Measurements from ENCODE around the gene LAMP5. TPM values are rescaled to one million over a fixed set of nuclear protein-coding genes. Genes with fewer than 3 reads are reported as not detected.

The LAMP5 gene
- total RNA-seq, 6 experiments from 2014 or later = not detected

DNA sequence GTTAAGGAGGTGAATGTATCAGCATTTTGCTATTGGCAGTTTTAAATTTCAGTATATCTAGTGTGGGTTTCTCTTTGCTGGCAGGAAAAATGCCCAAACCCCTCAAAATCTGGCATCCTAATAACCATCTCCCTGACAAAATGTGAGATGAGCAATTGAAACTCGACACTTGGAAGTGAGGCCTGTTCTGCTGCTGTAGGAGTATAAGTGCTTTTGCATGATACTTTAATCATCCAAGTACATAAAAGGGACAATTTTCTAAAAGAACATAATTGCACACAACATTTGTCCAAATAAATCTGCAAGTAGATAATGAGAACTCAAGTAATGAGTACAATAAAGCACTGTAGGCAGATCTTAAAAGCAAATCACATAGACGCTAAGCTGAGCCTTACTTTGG, 36.5 kb downstream of the LAMP5 start:
- H3K27me3 Mint-ChIP-seq (ENCODE audit: insufficient read depth) = peaks cover 6% of the 10 kb centered on the region; the same call in 1 of the 2 replicates
- no peaks in the 10 kb centered on the region for H3K36me3 Mint-ChIP-seq (ENCODE audit: low read depth)
- DNase-seq = no peak
- no peak overlapping the region for H3K27ac Mint-ChIP-seq
- no peaks in the 10 kb centered on the region for H3K4me1 Mint-ChIP-seq (ENCODE audit: low read depth)
- no peaks in the 10 kb centered on the region for H3K9me3 Mint-ChIP-seq
- H3K4me3 Mint-ChIP-seq = no peak overlapping the region
- TF ChIP-seq, protein P1, sequence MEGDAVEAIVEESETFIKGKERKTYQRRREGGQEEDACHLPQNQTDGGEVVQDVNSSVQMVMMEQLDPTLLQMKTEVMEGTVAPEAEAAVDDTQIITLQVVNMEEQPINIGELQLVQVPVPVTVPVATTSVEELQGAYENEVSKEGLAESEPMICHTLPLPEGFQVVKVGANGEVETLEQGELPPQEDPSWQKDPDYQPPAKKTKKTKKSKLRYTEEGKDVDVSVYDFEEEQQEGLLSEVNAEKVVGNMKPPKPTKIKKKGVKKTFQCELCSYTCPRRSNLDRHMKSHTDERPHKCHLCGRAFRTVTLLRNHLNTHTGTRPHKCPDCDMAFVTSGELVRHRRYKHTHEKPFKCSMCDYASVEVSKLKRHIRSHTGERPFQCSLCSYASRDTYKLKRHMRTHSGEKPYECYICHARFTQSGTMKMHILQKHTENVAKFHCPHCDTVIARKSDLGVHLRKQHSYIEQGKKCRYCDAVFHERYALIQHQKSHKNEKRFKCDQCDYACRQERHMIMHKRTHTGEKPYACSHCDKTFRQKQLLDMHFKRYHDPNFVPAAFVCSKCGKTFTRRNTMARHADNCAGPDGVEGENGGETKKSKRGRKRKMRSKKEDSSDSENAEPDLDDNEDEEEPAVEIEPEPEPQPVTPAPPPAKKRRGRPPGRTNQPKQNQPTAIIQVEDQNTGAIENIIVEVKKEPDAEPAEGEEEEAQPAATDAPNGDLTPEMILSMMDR (IDR thresholded peaks at IDR 0.05) = no peak

DNA sequence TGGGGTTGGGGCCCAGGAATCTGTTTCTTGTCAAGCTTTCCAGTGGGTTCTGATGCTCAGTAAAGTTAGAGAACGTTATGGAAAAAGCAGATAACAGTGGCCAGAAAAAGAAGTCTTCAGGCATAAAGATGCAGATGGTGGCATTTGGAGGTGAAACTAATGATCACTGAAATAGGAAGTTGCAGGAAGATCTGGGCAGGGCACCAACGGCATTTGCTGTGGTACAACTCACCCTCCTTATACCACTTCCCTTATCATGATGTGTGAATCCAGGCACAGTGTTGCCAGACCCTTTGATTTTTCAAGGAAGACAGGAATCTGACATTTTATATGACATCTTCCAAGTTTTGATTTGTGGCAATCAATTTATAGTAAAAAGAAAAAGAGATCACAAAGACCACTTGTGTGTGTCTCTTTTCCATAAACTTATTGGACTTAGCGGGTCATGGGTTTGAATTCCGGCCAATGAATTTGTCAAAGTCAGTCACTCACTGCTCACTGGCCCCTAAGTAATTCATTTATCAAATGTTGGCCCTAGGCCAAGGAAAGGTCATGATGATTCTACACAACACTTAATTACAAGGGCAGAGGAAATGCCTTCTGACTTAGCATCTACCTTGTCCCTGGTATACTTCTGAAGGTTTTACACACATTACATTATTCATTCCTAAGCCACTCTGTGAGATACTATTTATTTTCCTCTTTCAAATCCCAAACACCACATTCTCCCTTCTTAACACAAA, 37.6 kb downstream of the LAMP5 start:
- H3K27ac Mint-ChIP-seq = no peak overlapping the region
- no peaks in the 10 kb centered on the region for H3K36me3 Mint-ChIP-seq (ENCODE audit: low read depth)
- DNase-seq = no peak
- H3K4me1 Mint-ChIP-seq (ENCODE audit: low read depth) = no peaks in the 10 kb centered on the region
- no peaks in the 10 kb centered on the region for H3K9me3 Mint-ChIP-seq
- TF ChIP-seq, protein P1 (IDR thresholded peaks at IDR 0.05) = no peak
- peaks cover 4% of the 10 kb centered on the region; the same call in 1 of the 2 replicates for H3K27me3 Mint-ChIP-seq (ENCODE audit: insufficient read depth)
- no peak overlapping the region for H3K4me3 Mint-ChIP-seq

DNA sequence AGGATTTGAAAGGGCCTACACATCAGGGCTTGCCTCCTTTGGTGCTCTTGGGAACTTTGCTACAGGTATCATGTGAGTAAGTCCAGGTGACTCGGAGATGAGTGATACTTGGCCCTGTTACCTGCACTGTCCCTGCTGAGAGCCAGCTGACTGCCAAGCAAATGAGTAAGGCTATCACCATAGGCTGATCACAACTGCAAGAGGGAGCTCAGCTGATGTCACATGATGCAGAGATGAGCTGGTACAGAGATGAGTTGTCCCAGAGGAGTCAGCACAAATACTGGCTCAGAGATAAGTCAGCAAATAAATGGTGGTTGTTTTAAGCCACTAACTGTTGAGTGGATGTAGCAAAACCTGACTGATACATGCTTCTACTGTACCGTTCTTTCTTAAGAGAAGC, 41.4 kb downstream of the LAMP5 start:
- peak; percentile 26 for DNase-seq
- H3K27me3 Mint-ChIP-seq (ENCODE audit: insufficient read depth) = peaks cover 2% of the 10 kb centered on the region; the same call in 1 of the 2 replicates
- H3K27ac Mint-ChIP-seq = no peak overlapping the region
- TF ChIP-seq, protein P1 (IDR thresholded peaks at IDR 0.05) = no peak
- H3K4me1 Mint-ChIP-seq (ENCODE audit: low read depth) = no peaks in the 10 kb centered on the region
- no peak overlapping the region for H3K4me3 Mint-ChIP-seq
- H3K9me3 Mint-ChIP-seq = no peaks in the 10 kb centered on the region
- H3K36me3 Mint-ChIP-seq (ENCODE audit: low read depth) = no peaks in the 10 kb centered on the region

DNA sequence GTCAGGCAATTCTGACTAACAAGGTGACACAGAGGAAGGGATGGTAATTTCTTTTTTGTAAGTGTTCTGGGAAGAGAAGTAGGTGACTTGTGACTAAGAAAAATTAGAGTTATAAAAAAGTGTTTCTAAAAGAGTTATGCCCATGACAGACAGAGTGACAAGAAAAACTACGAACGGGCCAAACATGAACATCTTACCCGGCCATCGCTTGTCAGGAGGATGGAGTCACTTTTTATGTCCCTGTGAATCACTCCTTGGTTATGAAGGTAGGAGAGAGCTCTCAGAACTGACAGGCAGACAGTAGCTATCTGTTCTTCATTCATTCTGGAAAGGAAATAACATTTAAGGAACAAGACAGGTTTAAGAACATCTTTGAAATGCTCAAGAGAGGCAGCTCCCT, 43.0 kb downstream of the LAMP5 start:
- no peak overlapping the region for H3K4me3 Mint-ChIP-seq
- no peaks in the 10 kb centered on the region for H3K9me3 Mint-ChIP-seq
- TF ChIP-seq, protein P1 (IDR thresholded peaks at IDR 0.05) = no peak

DNA sequence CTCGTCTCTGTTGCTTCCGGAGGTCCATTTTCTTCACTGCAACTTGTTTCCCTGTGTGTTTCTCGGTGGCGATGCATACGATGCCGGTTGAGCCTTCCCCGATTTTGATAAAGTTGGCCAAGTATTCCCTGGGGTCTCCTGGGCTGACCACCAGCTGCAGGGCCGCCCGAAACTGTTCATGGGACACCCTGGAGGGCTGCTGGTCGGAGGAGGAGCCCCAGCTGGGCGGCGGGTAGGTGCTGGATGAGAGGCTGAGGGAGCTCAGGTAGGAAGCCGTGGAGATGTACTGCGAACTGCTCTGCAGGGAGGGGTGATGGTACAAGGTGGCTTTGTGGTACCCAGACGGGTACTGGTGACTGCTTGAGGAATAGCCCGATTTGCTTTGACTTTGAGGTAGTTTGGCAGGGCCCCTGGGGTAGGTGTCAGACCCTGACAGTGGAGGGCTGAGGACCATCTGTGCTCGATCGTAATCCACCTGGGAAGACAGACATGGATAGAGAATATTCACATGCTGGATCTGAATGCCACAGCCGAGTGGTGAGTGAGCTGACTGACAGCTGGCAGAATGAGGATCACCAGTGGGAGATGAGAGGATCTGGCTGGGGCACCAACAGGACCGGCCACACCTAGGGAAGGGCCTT, 51.6 kb downstream of the LAMP5 start:
- TF ChIP-seq, protein P1 (IDR thresholded peaks at IDR 0.05) = no peak
- Mint-ChIP-seq H3K27ac (no peak overlapping the region), H3K36me3 (ENCODE audit: low read depth) (no peaks in the 10 kb centered on the region), H3K9me3 (no peaks in the 10 kb centered on the region), H3K4me1 (ENCODE audit: low read depth) (no peaks in the 10 kb centered on the region), H3K27me3 (ENCODE audit: insufficient read depth) (peaks cover 8% of the 10 kb centered on the region), H3K4me3 (no peak overlapping the region)
- DNase-seq = no peak

More for the DNA sequence above, 43.0 kb downstream of the LAMP5 start:
- Mint-ChIP-seq H3K4me1 (ENCODE audit: low read depth) (no peaks in the 10 kb centered on the region), H3K27ac (no peak overlapping the region), H3K27me3 (ENCODE audit: insufficient read depth) (peaks cover 2% of the 10 kb centered on the region; the same call in 1 of the 2 replicates), H3K36me3 (ENCODE audit: low read depth) (no peaks in the 10 kb centered on the region)
- no peak for DNase-seq
